ENCODE data around the gene GPNMB. TPM values are rescaled to one million over a fixed set of nuclear protein-coding genes. Genes with fewer than 3 reads are reported as not detected.

Gene GPNMB
- polyA plus RNA-seq, 3 donors, result 1.3 to 3.0 (median 1.5) TPM

GRCh38 chr7:23299770-23300300, 53.3 kb downstream of the GPNMB start:
- Mint-ChIP-seq H3K4me1 (peaks cover 35% of the 10 kb centered on the region), H3K4me3 (peak overlapping the region; percentile 92 to 94), H3K9me3 (peaks cover 0 to 3% (median 0%) of the 10 kb centered on the region in 7 donors), H3K27me3 (ENCODE audit: low read depth in 3 of 3) (peaks cover 0 to 3% (median 0%) of the 10 kb centered on the region in 3 donors), H3K27ac (peak overlapping the region; percentile 78 to 96 (median 88)), H3K36me3 (peaks cover 26 to 36% of the 10 kb centered on the region in 2 donors)
- peaks cover 20 to 30% of the 10 kb centered on the region in 2 donors for H3K4me1 ChIP-seq (ENCODE audit: control insufficient read depth in 1 of 2, insufficient read depth in 2 of 2, low read length in 2 of 2)
- peaks cover 17 to 27% of the 10 kb centered on the region in 2 donors for H3K36me3 ChIP-seq (replicated peaks in 1 of 2; ENCODE audit: control insufficient read depth in 1 of 2, insufficient read depth in 2 of 2, low read length in 2 of 2)
- H4K20me1 ChIP-seq (ENCODE audit: insufficient read depth, low read length), result peaks cover 11% of the 10 kb centered on the region
- no peaks in the 10 kb centered on the region for H3K9me3 ChIP-seq (replicated peaks in 1 of 2; ENCODE audit: control insufficient read depth in 1 of 2, insufficient read depth in 1 of 2, low read length in 2 of 2)
- TF ChIP-seq CTCF (IDR thresholded peaks at IDR 0.05), result no peak
- H3K79me2 ChIP-seq (ENCODE audit: insufficient read depth, low read length), result peaks cover 53% of the 10 kb centered on the region
- H3K27ac ChIP-seq (ENCODE audit: low read depth in 1 of 2, low read length in 2 of 2), result peak overlapping the region; percentile 10 to 86
- DNase-seq, result no peak
- 14% methylated on average over 3 of the region's 12 CpGs for WGBS (ENCODE audit: insufficient coverage)
- H3K4me2 ChIP-seq (replicated peaks; ENCODE audit: extremely low read depth, low read length, poor library complexity, severe bottlenecking), result peak overlapping the region; percentile 90
- peak overlapping the region; percentile 96 for H2AFZ ChIP-seq (ENCODE audit: insufficient read depth, low read depth, low read length, poor library complexity, severe bottlenecking)
- H3K9ac ChIP-seq (ENCODE audit: insufficient read depth, low read length, poor library complexity, severe bottlenecking), result peak overlapping the region; percentile 91
- intact Hi-C loops (cut with micrococcal nuclease), result no loop called here
- H3K4me3 ChIP-seq (replicated peaks in 1 of 3; ENCODE audit: low read depth in 2 of 3, low read length in 3 of 3), result peak overlapping the region; percentile 59 to 85 (median 82)
- no peaks in the 10 kb centered on the region for H3K27me3 ChIP-seq (ENCODE audit: control insufficient read depth in 2 of 2, insufficient read depth in 2 of 2, low read length in 2 of 2)

- Histone ChIP-seq H3K4me2 (replicated peaks; ENCODE audit: extremely low read depth, low read length, poor library complexity, severe bottlenecking) (no peak overlapping the region), H4K20me1 (ENCODE audit: insufficient read depth, low read length) (peaks cover 10% of the 10 kb centered on the region), H3K4me1 (ENCODE audit: control insufficient read depth in 1 of 2, insufficient read depth in 2 of 2, low read length in 2 of 2) (no peaks in the 10 kb centered on the region), H3K79me2 (ENCODE audit: insufficient read depth, low read length) (peaks cover 50% of the 10 kb centered on the region), H3K9ac (ENCODE audit: insufficient read depth, low read length, poor library complexity, severe bottlenecking) (no peak overlapping the region), H3K36me3 (replicated peaks in 1 of 2; ENCODE audit: control insufficient read depth in 1 of 2, insufficient read depth in 2 of 2, low read length in 2 of 2) (peaks cover 40 to 79% of the 10 kb centered on the region in 2 donors), H3K27me3 (ENCODE audit: control insufficient read depth in 2 of 2, insufficient read depth in 2 of 2, low read length in 2 of 2) (no peaks in the 10 kb centered on the region), H3K9me3 (replicated peaks in 1 of 2; ENCODE audit: control insufficient read depth in 1 of 2, insufficient read depth in 1 of 2, low read length in 2 of 2) (no peaks in the 10 kb centered on the region), H3K27ac (ENCODE audit: low read depth in 1 of 2, low read length in 2 of 2) (no peak overlapping the region), H3K4me3 (replicated peaks in 1 of 3; ENCODE audit: low read depth in 2 of 3, low read length in 3 of 3) (no peak overlapping the region), H2AFZ (ENCODE audit: insufficient read depth, low read depth, low read length, poor library complexity, severe bottlenecking) (no peak overlapping the region)
- H3K9me3 Mint-ChIP-seq, result no peaks in the 10 kb centered on the region
- no peak for TF ChIP-seq CTCF (IDR thresholded peaks at IDR 0.05)
- intact Hi-C loops (cut with micrococcal nuclease), result no loop called here
- H3K36me3 Mint-ChIP-seq, result peaks cover 77 to 83% of the 10 kb centered on the region in 2 donors
- DNase-seq, result no peak
- H3K27me3 Mint-ChIP-seq (ENCODE audit: low read depth in 3 of 3), result no peaks in the 10 kb centered on the region
- 100% methylated on average over 1 of the region's 2 CpGs for WGBS (ENCODE audit: insufficient coverage)
- H3K4me1 Mint-ChIP-seq, result peaks cover 11% of the 10 kb centered on the region
- no peak overlapping the region for H3K27ac Mint-ChIP-seq
- no peak overlapping the region for H3K4me3 Mint-ChIP-seq
Measured at GRCh38 chr7:23306936-23307521, 60.5 kb downstream of the GPNMB start.
